IPS-20b (cell line): Measurements from ENCODE around the gene UNC5B.

Experiments
- H3K27ac ChIP-seq: one replicate; pipeline ENCODE4 v1.5.1; 2013; ENCODE audit warnings: low read length
- H3K27me3 ChIP-seq: 2 replicates; pipeline ENCODE4 v1.6.1; 2013; ENCODE audit warnings: mild to moderate bottlenecking, low read length, inconsistent platforms; ENCODE audit not compliant: insufficient read depth
- H3K36me3 ChIP-seq: 2 replicates; pipeline ENCODE4 v1.6.1; 2013; ENCODE audit warnings: low read depth, mild to moderate bottlenecking, inconsistent platforms, low read length, moderate library complexity; ENCODE audit not compliant: insufficient read depth
- H3K4me1 ChIP-seq: 2 replicates; pipeline ENCODE4 v1.6.1; 2013; ENCODE audit warnings: mild to moderate bottlenecking, control low read depth, inconsistent platforms, low read length, moderate library complexity; ENCODE audit not compliant: insufficient read depth
- H3K4me3 ChIP-seq: 2 replicates; pipeline ENCODE4 v1.5.1; 2013; ENCODE audit warnings: mild to moderate bottlenecking, low read length, inconsistent platforms
- H3K9ac ChIP-seq: 2 replicates; pipeline ENCODE4 v1.6.1; 2013; ENCODE audit warnings: low read depth, mild to moderate bottlenecking, inconsistent platforms, low read length, moderate library complexity
- H3K9me3 ChIP-seq: 2 replicates; pipeline ENCODE4 v1.6.1; 2013; ENCODE audit warnings: mild to moderate bottlenecking, low read depth, low read length, inconsistent platforms; ENCODE audit not compliant: insufficient read depth

Gene UNC5B

GRCh38 chr10:71260622-71261325 lies 48.4 kb downstream of the UNC5B start:
- no peak overlapping the region for H3K9ac ChIP-seq
- H3K4me1 ChIP-seq = peaks cover 36% of the 10 kb centered on the region
- H3K27ac ChIP-seq = no peak overlapping the region
- H3K36me3 ChIP-seq = no peaks in the 10 kb centered on the region
- no peaks in the 10 kb centered on the region for H3K27me3 ChIP-seq
- H3K9me3 ChIP-seq = no peaks in the 10 kb centered on the region
- H3K4me3 ChIP-seq = no peak overlapping the region

- no peaks in the 10 kb centered on the region for H3K27me3 ChIP-seq
- no peak overlapping the region for H3K27ac ChIP-seq
- no peak overlapping the region for H3K9ac ChIP-seq
- no peaks in the 10 kb centered on the region for H3K36me3 ChIP-seq
- H3K9me3 ChIP-seq = no peaks in the 10 kb centered on the region
- no peak overlapping the region for H3K4me3 ChIP-seq
- H3K4me1 ChIP-seq = peaks cover 40% of the 10 kb centered on the region
Observed at GRCh38 chr10:71262027-71262426, 49.7 kb downstream of the UNC5B start.

- no peaks in the 10 kb centered on the region for H3K9me3 ChIP-seq
- H3K27ac ChIP-seq = no peak overlapping the region
- no peaks in the 10 kb centered on the region for H3K36me3 ChIP-seq
- peaks cover 40% of the 10 kb centered on the region for H3K4me1 ChIP-seq
- no peaks in the 10 kb centered on the region for H3K27me3 ChIP-seq
- H3K9ac ChIP-seq = no peak overlapping the region
- no peak overlapping the region for H3K4me3 ChIP-seq
Observed at GRCh38 chr10:71262817-71263216, 50.4 kb downstream of the UNC5B start.

- Histone ChIP-seq H3K27me3 (no peaks in the 10 kb centered on the region), H3K9me3 (no peaks in the 10 kb centered on the region), H3K36me3 (no peaks in the 10 kb centered on the region), H3K27ac (no peak overlapping the region), H3K9ac (no peak overlapping the region), H3K4me1 (peaks cover 40% of the 10 kb centered on the region), H3K4me3 (no peak overlapping the region)
Observed at GRCh38 chr10:71263376-71263775, 51.0 kb downstream of the UNC5B start.

- H3K9me3 ChIP-seq = no peaks in the 10 kb centered on the region
- H3K27me3 ChIP-seq = no peaks in the 10 kb centered on the region
- no peaks in the 10 kb centered on the region for H3K36me3 ChIP-seq
- no peak overlapping the region for H3K27ac ChIP-seq
- no peak overlapping the region for H3K9ac ChIP-seq
- H3K4me1 ChIP-seq = peaks cover 51% of the 10 kb centered on the region
- no peak overlapping the region for H3K4me3 ChIP-seq
Observed at GRCh38 chr10:71264345-71265200, 52.2 kb downstream of the UNC5B start.

GRCh38 chr10:71265201-71265575 lies 52.8 kb downstream of the UNC5B start:
- Histone ChIP-seq H3K27me3 (no peaks in the 10 kb centered on the region), H3K9ac (no peak overlapping the region), H3K36me3 (no peaks in the 10 kb centered on the region), H3K4me3 (no peak overlapping the region), H3K27ac (no peak overlapping the region), H3K9me3 (no peaks in the 10 kb centered on the region), H3K4me1 (peaks cover 48% of the 10 kb centered on the region)

- Histone ChIP-seq H3K27ac (no peak overlapping the region), H3K4me1 (peaks cover 47% of the 10 kb centered on the region), H3K9ac (peak overlapping the region; percentile 53)
Observed at GRCh38 chr10:71265618-71266146, 53.3 kb downstream of the UNC5B start.

GRCh38 chr10:71266147-71266917 lies 54.0 kb downstream of the UNC5B start:
- no peaks in the 10 kb centered on the region for H3K9me3 ChIP-seq
- H3K27ac ChIP-seq = no peak overlapping the region
- H3K36me3 ChIP-seq = no peaks in the 10 kb centered on the region
- H3K27me3 ChIP-seq = no peaks in the 10 kb centered on the region
- no peak overlapping the region for H3K4me3 ChIP-seq
- H3K9ac ChIP-seq = peak overlapping the region; percentile 53
- H3K4me1 ChIP-seq = peaks cover 41% of the 10 kb centered on the region

More at GRCh38 chr10:71265618-71266146, 53.3 kb downstream of the UNC5B start:
- H3K4me3 ChIP-seq = no peak overlapping the region
- H3K9me3 ChIP-seq = no peaks in the 10 kb centered on the region
- H3K27me3 ChIP-seq = no peaks in the 10 kb centered on the region
- no peaks in the 10 kb centered on the region for H3K36me3 ChIP-seq

GRCh38 chr10:71266918-71267442 lies 54.6 kb downstream of the UNC5B start:
- Histone ChIP-seq H3K4me3 (no peak overlapping the region), H3K4me1 (peaks cover 38% of the 10 kb centered on the region), H3K9me3 (no peaks in the 10 kb centered on the region), H3K27me3 (no peaks in the 10 kb centered on the region), H3K36me3 (no peaks in the 10 kb centered on the region), H3K27ac (no peak overlapping the region), H3K9ac (peak overlapping the region; percentile 53; the same call in 1 of the 2 replicates)

- Histone ChIP-seq H3K9me3 (no peaks in the 10 kb centered on the region), H3K27me3 (no peaks in the 10 kb centered on the region), H3K27ac (no peak overlapping the region), H3K4me3 (no peak overlapping the region), H3K36me3 (no peaks in the 10 kb centered on the region), H3K9ac (no peak overlapping the region), H3K4me1 (peaks cover 34% of the 10 kb centered on the region)
Observed at GRCh38 chr10:71267508-71268240, 55.3 kb downstream of the UNC5B start.
